Fibroblast of lung (primary cell): ENCODE results near the gene CMSS1.

Experiments
- EZH2 ChIP-seq: IDR thresholded peaks from 2 replicates; pipeline ENCODE4 v1.5.1; 2012; ENCODE audit warnings: low read length, control low read depth, mild to moderate bottlenecking; ENCODE audit errors: missing control alignments
- TF ChIP-seq, protein P1 (sequence below), 2 donors: IDR thresholded peaks in 1 of 2; conservative IDR thresholded peaks in 1 of 2; 1 replicate in 1 of 2; 2 replicates in 1 of 2; pipeline ENCODE4 v1.5.1; 2011 to 2012; ENCODE audit warnings: low read length in 2 of 2, control low read depth in 1 of 2, inconsistent platforms in 1 of 2, low read depth in 1 of 2, mild to moderate bottlenecking in 1 of 2

DNA sequence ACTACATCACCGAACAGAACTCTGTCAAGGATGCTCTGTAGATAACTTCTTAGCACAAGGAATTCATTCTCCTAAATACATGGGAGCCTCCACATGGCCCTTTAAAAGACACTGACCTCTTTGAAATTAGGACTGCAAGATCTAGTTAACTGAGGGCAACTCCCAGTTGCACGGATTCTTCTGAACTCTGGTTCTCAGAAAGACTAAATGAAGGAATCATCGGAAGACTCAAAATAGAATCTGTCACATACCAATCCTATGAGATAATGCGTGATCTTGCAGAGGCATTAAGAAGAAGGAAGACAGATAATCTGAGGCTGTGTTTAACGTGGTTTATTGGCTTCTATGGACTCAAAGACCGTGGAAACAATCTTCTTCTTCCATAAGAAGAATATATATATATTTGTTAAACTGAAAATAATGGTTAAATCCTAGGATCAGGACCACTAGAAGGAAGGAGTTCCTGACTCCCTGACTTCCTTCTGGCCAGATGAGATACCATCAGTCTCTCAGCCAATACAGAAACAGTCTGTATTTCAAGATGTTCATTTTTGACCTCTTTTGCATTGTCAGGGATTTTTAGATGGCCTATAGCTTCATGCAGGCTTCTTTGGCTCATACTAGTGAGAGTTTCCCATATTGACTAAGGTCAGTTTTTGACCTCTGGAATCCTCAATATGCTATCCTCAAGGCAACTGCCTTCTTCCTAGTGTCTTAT is 409.2 kb downstream of the CMSS1 start:
- TF ChIP-seq, protein P1, sequence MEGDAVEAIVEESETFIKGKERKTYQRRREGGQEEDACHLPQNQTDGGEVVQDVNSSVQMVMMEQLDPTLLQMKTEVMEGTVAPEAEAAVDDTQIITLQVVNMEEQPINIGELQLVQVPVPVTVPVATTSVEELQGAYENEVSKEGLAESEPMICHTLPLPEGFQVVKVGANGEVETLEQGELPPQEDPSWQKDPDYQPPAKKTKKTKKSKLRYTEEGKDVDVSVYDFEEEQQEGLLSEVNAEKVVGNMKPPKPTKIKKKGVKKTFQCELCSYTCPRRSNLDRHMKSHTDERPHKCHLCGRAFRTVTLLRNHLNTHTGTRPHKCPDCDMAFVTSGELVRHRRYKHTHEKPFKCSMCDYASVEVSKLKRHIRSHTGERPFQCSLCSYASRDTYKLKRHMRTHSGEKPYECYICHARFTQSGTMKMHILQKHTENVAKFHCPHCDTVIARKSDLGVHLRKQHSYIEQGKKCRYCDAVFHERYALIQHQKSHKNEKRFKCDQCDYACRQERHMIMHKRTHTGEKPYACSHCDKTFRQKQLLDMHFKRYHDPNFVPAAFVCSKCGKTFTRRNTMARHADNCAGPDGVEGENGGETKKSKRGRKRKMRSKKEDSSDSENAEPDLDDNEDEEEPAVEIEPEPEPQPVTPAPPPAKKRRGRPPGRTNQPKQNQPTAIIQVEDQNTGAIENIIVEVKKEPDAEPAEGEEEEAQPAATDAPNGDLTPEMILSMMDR (conservative IDR thresholded peaks at IDR 0.05 in 1 of 2, IDR thresholded peaks at IDR 0.05 in 1 of 2; ENCODE audit: low read depth in 1 of 2, low read length in 2 of 2), result no peak
- no peak for TF ChIP-seq EZH2
